GM19099 (cell line): ENCODE measurements around the gene POU3F3.

Experiments
- POLR2A ChIP-seq: IDR thresholded peaks from 3 replicates; pipeline ENCODE4 v1.6.1; 2011; ENCODE audit warnings: low read depth; ENCODE audit not compliant: insufficient read length; ENCODE audit errors: extremely low read depth

Gene POU3F3

DNA sequence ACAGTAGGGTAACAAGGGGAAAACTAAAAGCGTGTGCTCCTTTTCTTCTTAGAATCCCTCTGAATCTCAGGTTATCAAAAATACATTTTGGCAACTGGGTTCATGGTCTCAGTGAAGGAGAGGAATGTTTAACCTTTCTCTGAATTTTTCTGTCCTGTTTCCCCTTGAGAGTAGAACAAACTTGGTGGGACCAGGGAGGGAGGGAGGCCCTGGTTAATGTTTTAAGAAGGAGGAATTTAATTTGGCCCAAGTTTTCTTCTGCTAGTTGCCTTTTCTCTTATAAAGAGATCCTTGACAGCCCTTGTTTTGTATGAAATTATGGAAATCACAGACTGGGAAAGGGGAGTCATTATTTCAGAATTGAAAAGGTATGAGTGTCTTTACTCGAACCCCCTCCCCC is 12.2 kb upstream of the POU3F3 start:
- no peak for TF ChIP-seq POLR2A

DNA sequence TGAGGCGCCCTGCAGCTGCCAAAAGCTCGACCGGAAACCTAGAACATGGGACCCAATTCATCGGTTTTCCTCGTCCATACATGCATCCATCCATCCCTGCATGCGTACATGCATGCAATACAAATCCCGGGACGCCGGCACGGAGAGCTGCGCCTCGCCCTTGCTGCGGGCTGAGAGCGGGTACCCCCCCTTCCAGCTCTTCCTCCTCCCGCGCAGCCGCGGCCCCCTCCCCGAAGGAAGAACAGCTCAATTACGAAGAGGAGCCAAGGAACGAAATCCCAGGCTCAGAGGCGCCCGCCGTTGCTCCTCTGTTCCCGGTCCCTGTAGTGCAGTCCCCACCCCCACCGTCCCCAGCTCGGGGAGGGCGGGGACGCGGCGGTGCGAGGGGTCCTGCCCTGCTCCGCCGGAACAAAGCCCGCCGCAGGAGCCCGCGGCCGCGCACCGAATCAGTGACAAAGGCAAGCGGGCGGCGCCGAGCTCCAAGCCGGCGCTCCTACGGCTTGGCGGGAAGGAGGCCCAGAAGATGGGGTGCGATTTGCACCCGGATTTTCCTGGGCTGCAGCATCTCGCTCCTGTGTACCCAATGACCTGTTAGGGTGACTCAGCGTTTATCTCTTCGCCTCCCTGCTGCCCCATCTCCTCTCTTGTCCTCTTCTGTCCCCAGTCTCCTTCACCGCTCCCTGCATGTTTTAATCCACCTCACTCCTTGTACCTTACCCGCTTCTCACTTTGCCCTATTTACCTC is 8.9 kb upstream of the POU3F3 start:
- TF ChIP-seq POLR2A = no peak

DNA sequence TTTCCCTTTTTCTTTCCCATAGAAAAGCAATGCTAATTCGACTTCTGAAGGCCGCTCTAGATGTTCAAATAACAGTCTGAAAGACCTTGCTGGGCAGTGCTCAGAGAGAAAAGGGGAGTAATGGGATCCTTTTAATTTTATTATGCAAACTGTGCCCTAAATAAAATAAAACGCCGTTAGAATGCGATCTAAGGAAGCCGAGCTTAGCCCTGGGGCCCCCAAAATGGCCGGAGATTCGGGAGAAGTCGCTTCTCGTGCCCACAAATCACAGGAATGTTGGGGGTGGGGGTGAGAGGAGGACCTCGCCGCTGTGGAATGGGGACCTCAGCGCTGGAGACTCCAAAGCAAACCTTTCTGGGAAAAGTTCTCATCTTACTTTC is 8.4 kb upstream of the POU3F3 start:
- TF ChIP-seq POLR2A = no peak

DNA sequence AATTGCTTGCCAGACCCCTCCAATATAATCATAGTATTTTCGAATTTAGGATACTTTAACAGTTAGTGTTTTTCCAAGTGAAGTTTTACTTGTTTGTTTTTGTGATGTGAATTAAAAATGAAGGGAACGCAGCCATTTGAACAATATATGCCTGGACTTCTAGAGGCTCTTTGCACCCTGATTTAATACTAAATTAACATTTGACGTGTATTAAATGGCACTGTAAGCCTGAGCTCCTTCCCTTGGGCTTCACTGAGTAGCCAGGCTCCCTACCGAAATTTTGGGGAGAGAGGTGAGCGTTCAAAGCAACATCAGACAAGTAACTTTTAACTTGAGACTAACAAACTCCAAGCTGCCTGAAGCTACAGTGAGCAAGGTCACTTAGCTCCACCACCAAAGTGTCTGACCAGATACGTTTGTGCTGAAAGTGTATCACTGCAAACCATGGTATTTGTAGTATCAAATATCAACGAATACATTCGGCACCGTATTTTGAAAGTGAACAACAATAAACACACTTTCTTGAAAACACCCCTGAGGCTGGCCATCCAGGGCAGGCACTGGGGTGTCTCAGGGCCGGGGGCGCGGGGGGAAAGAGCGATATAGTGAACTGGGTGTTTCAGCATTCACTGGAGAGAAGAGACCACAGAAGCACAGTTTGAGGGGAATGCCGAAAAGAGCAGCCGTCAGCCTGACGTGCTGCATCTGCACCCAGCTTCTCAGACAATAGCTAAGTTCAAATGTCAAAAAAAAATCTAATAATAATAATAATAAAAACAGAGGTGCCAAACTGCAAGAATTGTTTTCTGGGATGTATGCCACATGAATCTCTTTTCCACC is 7.7 kb upstream of the POU3F3 start:
- TF ChIP-seq POLR2A = no peak

DNA sequence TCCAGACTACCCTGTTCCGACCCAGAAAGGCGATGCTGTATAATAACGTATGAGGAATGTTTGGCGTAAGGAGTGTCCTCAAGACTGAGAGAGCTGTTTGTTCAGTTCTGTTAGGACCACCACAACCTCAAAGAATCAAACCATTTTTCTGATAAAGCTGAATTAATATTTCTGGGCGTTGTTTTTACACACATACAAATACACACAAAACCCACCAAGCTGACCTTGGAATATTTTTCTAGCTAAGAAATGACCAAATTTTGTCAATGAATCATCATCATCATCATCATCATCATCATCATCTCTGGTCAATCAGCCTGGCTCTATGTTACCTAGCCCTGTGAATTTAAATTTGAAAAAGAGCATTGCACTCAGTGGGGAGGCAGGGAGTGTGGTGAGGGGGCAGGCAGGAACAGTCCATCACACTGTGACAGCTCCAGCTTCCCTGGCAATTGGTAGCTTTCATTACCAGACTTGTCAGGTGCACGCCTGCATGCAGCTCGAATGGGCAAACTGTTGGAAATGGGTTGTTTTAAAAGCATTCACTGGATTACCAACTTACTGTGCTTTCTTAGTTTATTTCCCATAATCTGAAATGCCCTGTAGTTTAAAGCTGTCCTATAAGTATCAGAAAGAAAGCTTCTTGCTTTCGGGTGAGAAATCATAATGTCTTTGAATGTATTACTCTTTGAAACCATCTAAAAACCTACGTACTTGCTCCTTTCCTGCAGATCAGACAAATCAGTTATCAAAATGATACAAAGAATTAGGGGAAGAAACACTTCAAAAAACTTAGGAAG is 6.9 kb upstream of the POU3F3 start:
- no peak for TF ChIP-seq POLR2A

DNA sequence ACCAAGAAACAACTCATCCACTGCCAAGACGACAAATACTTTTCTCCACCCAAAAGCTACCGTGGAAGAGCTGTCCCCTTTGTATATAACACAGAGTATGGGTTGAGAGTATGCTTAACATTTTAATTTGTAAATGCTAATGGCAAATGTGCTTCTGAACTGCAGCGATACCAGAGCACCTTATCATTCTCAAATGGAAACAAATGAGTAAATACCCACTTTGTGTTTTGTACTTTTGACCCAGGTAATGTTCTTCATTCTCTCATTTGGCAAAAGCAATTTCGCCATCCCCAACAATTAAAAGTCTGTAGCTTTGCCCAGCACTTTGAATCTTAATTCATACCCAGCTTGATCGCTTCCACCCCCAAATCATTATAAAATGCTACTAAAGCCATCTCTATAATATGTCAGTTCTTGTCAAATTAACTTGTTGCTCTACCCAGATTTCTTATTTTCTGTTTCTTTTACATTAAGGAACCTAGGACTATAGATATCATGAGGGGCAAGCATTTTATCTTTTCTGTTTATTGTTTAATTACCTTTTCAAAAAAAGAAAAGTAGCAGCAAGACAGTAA is 6.2 kb upstream of the POU3F3 start:
- TF ChIP-seq POLR2A = no peak

DNA sequence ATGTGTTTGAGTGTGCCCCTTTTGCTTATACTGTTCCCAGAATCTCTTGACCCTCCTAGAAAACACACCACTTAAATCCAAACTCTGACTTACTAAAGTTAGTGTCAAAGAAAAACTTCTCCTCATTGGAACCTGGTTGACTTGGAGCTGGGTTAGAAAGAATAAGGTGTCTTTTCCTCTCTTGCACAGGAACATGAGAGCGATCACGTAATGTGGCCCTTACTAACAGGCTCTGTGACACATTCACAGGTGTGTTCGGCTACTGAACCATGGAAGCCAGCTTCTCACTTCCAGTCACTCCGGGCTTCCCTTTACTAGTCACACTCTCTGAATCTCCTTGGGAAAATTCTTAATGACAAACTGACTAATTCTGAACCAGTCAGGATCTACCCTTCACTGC is 5.4 kb upstream of the POU3F3 start:
- TF ChIP-seq POLR2A = no peak

DNA sequence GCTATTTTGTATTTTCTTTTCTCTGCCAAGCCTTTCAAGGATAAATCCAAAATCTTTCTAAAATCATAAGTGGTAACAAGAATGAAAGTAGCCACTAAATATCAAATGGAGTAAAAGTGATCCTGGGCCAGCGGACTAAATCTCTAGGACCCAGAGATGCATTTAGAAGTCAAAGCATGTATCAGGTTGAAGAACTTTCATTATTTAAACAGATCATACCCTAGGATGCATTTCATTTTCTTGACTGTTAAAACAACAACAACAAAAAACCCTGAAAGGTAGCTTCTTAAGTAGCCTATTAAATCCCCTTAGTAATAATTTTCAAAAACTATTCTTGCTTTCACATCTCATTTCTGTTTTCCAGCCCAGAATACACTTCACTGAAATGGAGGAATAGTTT is 4.8 kb upstream of the POU3F3 start:
- no peak for TF ChIP-seq POLR2A

DNA sequence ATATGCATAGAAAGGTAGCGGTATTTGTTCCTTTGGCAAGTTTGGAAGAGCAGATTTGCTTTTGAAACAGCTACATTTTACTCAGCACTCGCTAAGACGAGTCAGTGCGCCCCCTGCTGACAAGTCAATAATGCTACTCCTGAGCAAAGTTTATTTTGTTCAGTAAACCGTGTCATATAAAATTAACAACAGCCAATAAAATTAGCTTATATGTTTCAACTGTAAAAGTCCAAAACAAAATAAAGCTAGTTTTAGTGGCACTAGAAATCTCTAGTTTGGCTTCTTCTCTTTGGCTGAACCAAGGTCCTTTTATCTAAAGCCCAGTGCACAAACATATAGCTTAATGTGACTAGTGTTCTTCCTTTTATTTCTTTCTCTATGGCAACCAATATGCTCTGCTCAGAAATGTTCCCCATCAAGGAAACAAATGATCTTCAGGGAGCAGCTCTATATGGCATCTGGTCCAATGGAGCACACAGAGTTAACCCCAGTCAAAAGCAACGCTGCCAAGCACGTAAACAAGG is 4.2 kb upstream of the POU3F3 start:
- no peak for TF ChIP-seq POLR2A

DNA sequence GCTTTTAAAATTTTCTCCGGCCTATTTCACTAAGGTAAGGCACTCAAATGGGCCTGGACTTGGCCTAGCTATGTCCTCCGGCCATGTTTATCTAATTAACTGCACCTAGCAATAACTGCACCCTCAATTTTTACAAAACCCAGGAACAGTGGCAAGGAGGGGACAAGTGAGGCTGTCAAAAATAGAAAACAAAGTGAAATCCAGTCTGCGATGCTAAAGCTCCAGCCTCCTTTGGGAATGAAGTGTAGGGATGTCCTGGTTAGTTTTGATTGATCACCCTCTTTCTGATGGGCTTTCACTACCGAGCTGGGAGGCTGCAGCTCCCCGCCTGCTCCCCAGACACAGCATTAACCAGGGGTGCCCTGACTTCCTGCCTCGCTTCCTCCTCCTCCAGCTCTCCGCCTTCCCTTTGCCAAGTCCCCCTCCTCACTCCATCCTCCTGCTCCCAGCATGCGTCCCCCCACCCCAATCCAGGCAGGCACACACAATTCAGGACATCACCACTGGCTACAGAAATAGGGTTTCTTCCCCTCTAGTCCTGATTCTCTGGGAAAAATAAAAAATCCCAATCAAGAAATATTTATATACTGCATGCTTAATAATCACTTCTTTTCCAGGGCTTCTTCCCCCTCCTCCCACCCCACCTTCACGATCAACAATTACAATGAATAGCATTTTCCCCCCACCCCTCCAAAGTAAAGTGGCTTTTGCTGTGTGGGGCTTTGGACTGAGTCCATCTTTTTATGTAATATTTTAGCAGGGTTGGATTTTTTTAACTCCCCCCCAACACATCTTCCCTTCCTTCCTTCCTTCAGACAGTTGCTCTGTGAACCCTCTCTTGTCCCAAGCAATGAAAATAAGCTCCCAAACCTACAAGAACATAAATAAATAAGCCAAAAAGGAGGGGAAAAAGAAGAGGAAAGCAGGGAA is 3.3 kb upstream of the POU3F3 start:
- no peak for TF ChIP-seq POLR2A

DNA sequence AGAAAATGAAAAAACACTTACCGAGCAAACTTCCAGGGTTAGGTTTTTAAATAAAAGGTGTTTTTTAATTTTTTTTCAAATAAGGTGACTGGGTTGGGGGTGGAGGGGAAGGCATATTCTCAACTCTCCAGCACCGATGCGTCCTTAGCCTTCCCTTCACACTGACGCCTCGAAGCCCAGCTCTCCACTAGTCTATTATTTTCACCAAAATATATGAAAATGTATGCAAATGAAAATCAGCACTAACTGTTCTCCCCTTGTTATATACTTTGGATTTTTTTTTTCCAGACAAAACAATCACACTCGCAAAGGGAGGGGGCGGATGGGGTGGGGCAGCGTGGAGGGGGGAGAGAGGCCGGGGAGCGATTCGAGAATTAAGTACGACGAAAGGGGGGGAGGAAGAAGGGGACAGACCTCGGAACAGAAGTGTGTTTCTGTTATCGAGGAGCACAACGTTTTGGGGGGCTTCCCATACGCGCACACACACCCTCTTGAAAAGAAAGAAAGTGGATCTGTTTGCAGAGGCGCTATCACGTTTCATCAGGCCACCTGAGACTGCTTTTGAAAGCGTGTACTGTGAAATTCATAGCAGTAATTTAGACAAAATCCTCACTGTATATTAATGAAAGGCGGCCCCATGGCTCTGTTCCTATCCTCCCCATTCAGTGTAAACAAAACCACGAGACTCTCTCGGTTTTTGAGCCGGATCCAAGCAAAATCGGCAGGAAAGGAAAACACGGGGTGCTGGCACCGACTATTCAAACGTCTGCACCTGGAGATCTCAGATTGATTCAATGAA is 2.4 kb upstream of the POU3F3 start:
- no peak for TF ChIP-seq POLR2A

DNA sequence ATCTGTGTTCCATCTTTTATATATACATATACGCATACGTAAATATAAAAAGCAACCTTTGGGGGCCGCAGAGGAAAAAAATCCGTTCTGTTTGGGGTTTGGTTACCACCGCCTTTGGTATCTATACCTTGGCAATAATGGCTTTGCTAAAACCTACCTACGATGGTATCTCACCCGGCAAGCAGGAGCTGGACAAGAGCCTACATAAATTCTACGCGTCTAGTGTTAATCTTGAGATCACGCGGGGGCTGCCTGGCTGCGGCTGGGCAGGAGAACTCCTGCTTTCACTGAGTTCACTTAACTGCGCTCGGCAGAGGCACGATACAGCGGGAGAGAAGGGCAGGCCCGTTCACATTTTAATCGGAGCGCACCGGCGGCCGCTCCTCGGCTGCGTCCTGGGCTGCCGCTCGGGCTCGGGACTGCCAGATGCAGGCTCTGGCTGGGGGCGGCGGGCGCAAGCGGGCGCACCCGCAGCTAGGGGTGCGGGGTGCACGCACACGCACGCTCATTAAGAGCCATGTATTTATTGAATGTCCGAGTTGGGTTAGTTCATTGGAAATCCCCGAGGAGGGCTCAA is 1.7 kb upstream of the POU3F3 start:
- TF ChIP-seq POLR2A = no peak
